K562 (cell line): ENCODE results near the gene OR11L1. TPM values are rescaled to one million over a fixed set of nuclear protein-coding genes. Genes with fewer than 3 reads are reported as not detected.

Experiments used
- AFF1 ChIP-seq, 2 experiments: fragments of 450-650 bp; IDR thresholded peaks; 2 replicates each; pipeline ENCODE4 v1.6.1; 2018; ENCODE audit warnings: mild to moderate bottlenecking in 2 of 2, low read depth in 1 of 2; ENCODE audit not compliant: partially characterized antibody in 2 of 2
- ATF6 ChIP-seq: sonication (generic); formaldehyde crosslinking; IDR thresholded peaks from 2 replicates; pipeline ENCODE4 v1.4.0; 2020; ENCODE audit warnings: mild to moderate bottlenecking, missing genetic modification reagents
- CEBPB ChIP-seq: fragments of 450-650 bp; IDR thresholded peaks from 2 replicates; pipeline ENCODE4 v1.6.1; 2016; ENCODE audit warnings: missing genetic modification characterization, missing compliant biosample characterization
- ERF ChIP-seq: fragments of 450-650 bp; formaldehyde crosslinking; IDR thresholded peaks from 2 replicates; pipeline ENCODE4 v1.4.0; 2020; ENCODE audit warnings: mild to moderate bottlenecking, mixed read lengths
- FOXK2 ChIP-seq, 2 experiments: fragments of 450-650 bp; IDR thresholded peaks in 1 of 2; conservative IDR thresholded peaks in 1 of 2; 2 replicates each; pipeline ENCODE4 v1.6.1; 2016; ENCODE audit warnings: low read depth in 2 of 2, mild to moderate bottlenecking in 1 of 2
- HMGN3 ChIP-seq: IDR thresholded peaks from 2 replicates; pipeline ENCODE4 v1.6.1; 2011; ENCODE audit warnings: borderline replicate concordance, low read depth, mild to moderate bottlenecking, mixed read lengths, low read length; ENCODE audit not compliant: insufficient read length; ENCODE audit errors: extremely low read depth
- HNRNPH1 ChIP-seq: fragments of 200-400 bp; formaldehyde crosslinking; optimal IDR thresholded peaks from 2 replicates; pipeline ENCODE3; 2017; ENCODE audit warnings: low read depth, mild to moderate bottlenecking, low read length, moderate library complexity
- L3MBTL2 ChIP-seq: fragments of 450-650 bp; IDR thresholded peaks from 2 replicates; pipeline ENCODE4 v1.6.1; 2016; ENCODE audit warnings: mild to moderate bottlenecking, moderate library complexity
- MEF2A ChIP-seq: IDR thresholded peaks from 2 replicates; pipeline ENCODE4 v1.6.1; 2011; ENCODE audit warnings: low read depth, mild to moderate bottlenecking, low read length, moderate library complexity; ENCODE audit not compliant: control insufficient read depth
- PHF20 ChIP-seq: fragments of 450-650 bp; IDR thresholded peaks from 2 replicates; pipeline ENCODE4 v1.6.1; 2018; ENCODE audit not compliant: partially characterized antibody
- RNF2 ChIP-seq: sonication (generic); IDR thresholded peaks from 2 replicates; pipeline ENCODE4 v1.6.1; 2016
- SMARCA4 ChIP-seq: fragments of 450-650 bp; IDR thresholded peaks from 2 replicates; pipeline ENCODE4 v1.6.1; 2016
- SP2 ChIP-seq: IDR thresholded peaks from 2 replicates; pipeline ENCODE4 v1.6.1; 2011; ENCODE audit warnings: mild to moderate bottlenecking, low read depth, low read length, moderate library complexity; ENCODE audit not compliant: poor library complexity, severe bottlenecking; ENCODE audit errors: extremely low read depth
- ZNF280B ChIP-seq: fragments of 250-450 bp; sonication (Bioruptor Pico); IDR thresholded peaks from 2 replicates; pipeline ENCODE4 v1.5.1; 2021; ENCODE audit warnings: mild to moderate bottlenecking
- ZNF668 ChIP-seq: fragments of 250-450 bp; sonication (Bioruptor Pico); IDR thresholded peaks from 2 replicates; pipeline ENCODE4 v1.8.0; 2022; ENCODE audit warnings: mild to moderate bottlenecking, inconsistent platforms
- ZNF79 ChIP-seq: fragments of 250-450 bp; sonication (Bioruptor Pico); IDR thresholded peaks from 2 replicates; pipeline ENCODE4 v1.4.0; 2020; ENCODE audit warnings: low read depth, mild to moderate bottlenecking, moderate library complexity
- polyA plus RNA-seq, 8 experiments: library from polyadenylated mRNA; depleted of rRNA in 4 of 8; stranded (reverse) in 5 of 8; unstranded in 3 of 8; fragments of >200 nt; fragmentation: Nextera tagmentation in 2 of 8; fragmentation: Illumina TruSeq in 1 of 8; extraction: Ambion mirVana in 2 of 8; extraction: Trizol in 1 of 8; gene quantifications; 2 replicates each; pipeline versions ENCODE4 v1.2.1 to v1.2.3, GENCODE V29; 2011 to 2014; ENCODE audit warnings: inconsistent platforms in 1 of 8, missing spikeins in 1 of 8
- total RNA-seq, 7 experiments: library from RNA; depleted of rRNA in 6 of 7; stranded (reverse); fragments of >200 nt in 6 of 7; fragmentation: Illumina TruSeq in 2 of 7; extraction: Trizol in 2 of 7; gene quantifications; 2 replicates each; pipeline versions ENCODE4 v1.2.1 to v1.2.3, GENCODE V29; 2011 to 2021; ENCODE audit warnings: low replicate concordance in 1 of 7

Gene OR11L1
- total and polyA plus RNA-seq, 9 of the 15 experiments (the other 6 are each of a cell fraction or from before 2014, with no cell fraction given) = not detected

- TF ChIP-seq ZNF79 (CRISPR knock-in tag) (no peak), ERF (no peak), ZNF668 (no peak), ZNF280B (no peak), HMGN3 (no peak), AFF1 (IDR thresholded peaks at IDR 0.05; ENCODE audit: low read depth in 1 of 2, partially characterized antibody in 2 of 2) (no peak), RNF2 (peak; percentile 53; the same call in 1 of the 2 replicates), FOXK2 (conservative IDR thresholded peaks at IDR 0.05 in 1 of 2, IDR thresholded peaks at IDR 0.05 in 1 of 2; ENCODE audit: low read depth in 2 of 2) (no peak), ATF6 (no peak), SMARCA4 (peak; percentile 92), HNRNPH1 (no peak), PHF20 (no peak), SP2 (no peak), MEF2A (no peak), CEBPB (tag) (no peak), L3MBTL2 (peak; percentile 65)
These were observed 13.3 kb upstream of the OR11L1 start (continued) for GRCh38 chr1:247854899-247855545.
